GM23338 (cell line): Measurements from ENCODE around the gene SLC16A11. TPM values are rescaled to one million over a fixed set of nuclear protein-coding genes. Genes with fewer than 3 reads are reported as not detected.

Experiments
- ATAC-seq: fragments of 200-7000 bp; cut with Tn5 transposase; 3 replicates; pipeline ENCODE4 v1.9.1; 2020
- DNase-seq: peaks from one replicate; pipeline ENCODE4 v3.0.0-alpha.2; 2015; ENCODE audit warnings: low spot score
- H2AFZ ChIP-seq: fragments of 200-600 bp; sonication (generic); 2 replicates; pipeline ENCODE4 v1.8.0; 2016; ENCODE audit warnings: antibody characterized with exemption, mild to moderate bottlenecking, moderate library complexity
- H3F3A ChIP-seq: fragments of 200-600 bp; sonication (generic); replicated peaks from 2 replicates; pipeline ENCODE4 v1.8.0; 2017; ENCODE audit warnings: antibody characterized with exemption, mixed run types, low read depth
- H3K27ac ChIP-seq: fragments of 200-600 bp; sonication (generic); 2 replicates; pipeline ENCODE4 v1.6.1; 2016; ENCODE audit warnings: low read depth
- H3K27me3 ChIP-seq: fragments of 200-600 bp; sonication (generic); 2 replicates; pipeline ENCODE4 v1.8.0; 2016; ENCODE audit warnings: mild to moderate bottlenecking, mixed run types, moderate library complexity; ENCODE audit not compliant: insufficient read depth
- H3K36me3 ChIP-seq: fragments of 200-600 bp; sonication (generic); 2 replicates; pipeline ENCODE4 v1.8.0; 2016; ENCODE audit warnings: mild to moderate bottlenecking; ENCODE audit not compliant: insufficient read depth
- H3K4me1 ChIP-seq: fragments of 200-600 bp; sonication (generic); 2 replicates; pipeline ENCODE4 v1.8.0; 2016; ENCODE audit warnings: mild to moderate bottlenecking, moderate library complexity; ENCODE audit not compliant: insufficient read depth
- H3K4me2 ChIP-seq: fragments of 200-600 bp; sonication (generic); 2 replicates; pipeline ENCODE4 v1.7.1; 2017; ENCODE audit warnings: mixed run types
- H3K4me3 ChIP-seq: fragments of 200-600 bp; sonication (generic); 2 replicates; pipeline ENCODE4 v1.6.1; 2016; ENCODE audit warnings: mixed run types
- H3K79me2 ChIP-seq: fragments of 200-600 bp; sonication (generic); replicated peaks from 2 replicates; pipeline ENCODE4 v1.8.0; 2017; ENCODE audit warnings: mild to moderate bottlenecking; ENCODE audit not compliant: insufficient read depth
- H3K9me2 ChIP-seq: fragments of 200-600 bp; sonication (generic); 2 replicates; pipeline ENCODE4 v1.8.0; 2017; ENCODE audit not compliant: insufficient read depth
- H4K20me1 ChIP-seq: fragments of 200-600 bp; sonication (generic); replicated peaks from 2 replicates; pipeline ENCODE4 v1.8.0; 2017; ENCODE audit warnings: mild to moderate bottlenecking; ENCODE audit not compliant: insufficient read depth
- H3K27ac Mint-ChIP-seq: 2 replicates; pipeline ENCODE4 v1.8.0; 2020; ENCODE audit warnings: inconsistent platforms, mild to moderate bottlenecking, moderate library complexity, mixed read lengths
- H3K27me3 Mint-ChIP-seq: 3 replicates; pipeline ENCODE4 v1.8.0; 2022; ENCODE audit warnings: low read depth, mild to moderate bottlenecking, moderate library complexity, mixed read lengths, inconsistent platforms; ENCODE audit not compliant: insufficient read depth, poor library complexity
- H3K36me3 Mint-ChIP-seq: 3 replicates; pipeline ENCODE4 v1.8.0; 2021; ENCODE audit warnings: low read depth, mild to moderate bottlenecking, inconsistent platforms, moderate library complexity, mixed read lengths
- H3K4me1 Mint-ChIP-seq: 3 replicates; pipeline ENCODE4 v1.8.0; 2020; ENCODE audit warnings: mild to moderate bottlenecking, inconsistent platforms, mixed read lengths
- H3K4me3 Mint-ChIP-seq: 3 replicates; pipeline ENCODE4 v1.8.0; 2021; ENCODE audit warnings: moderate library complexity, mild to moderate bottlenecking, inconsistent platforms, mixed read lengths
- H3K9me3 Mint-ChIP-seq: 3 replicates; pipeline ENCODE4 v1.8.0; 2020; ENCODE audit warnings: moderate library complexity, mild to moderate bottlenecking, inconsistent platforms, mixed read lengths
- CREB1 ChIP-seq: fragments of 250-450 bp; sonication (Bioruptor Pico); IDR thresholded peaks from 2 replicates; pipeline ENCODE4 v1.5.0; 2020; ENCODE audit warnings: low read depth, mild to moderate bottlenecking, moderate library complexity
- CTCF ChIP-seq, 2 experiments: fragments of 200-600 bp in 1 of 2; sonication (generic) in 1 of 2; conservative IDR thresholded peaks; 2 replicates each; pipeline versions ENCODE4 v1.5.1 to v1.6.1; 2016 to 2017; ENCODE audit warnings: antibody characterized with exemption in 2 of 2, low read depth in 2 of 2, mild to moderate bottlenecking in 2 of 2, moderate library complexity in 1 of 2
- ETS1 ChIP-seq: IDR thresholded peaks from 2 replicates; pipeline ENCODE4 v1.6.1; 2016; ENCODE audit warnings: antibody characterized with exemption
- EZH2 ChIP-seq: fragments of 200-600 bp; sonication (generic); IDR thresholded peaks from one replicate; pipeline ENCODE4 v1.8.0; 2017; ENCODE audit warnings: antibody characterized with exemption, mild to moderate bottlenecking, low read depth; ENCODE audit not compliant: unreplicated experiment
- JUNB ChIP-seq: IDR thresholded peaks from one replicate; pipeline ENCODE4 v1.6.1; 2016; ENCODE audit warnings: antibody characterized with exemption; ENCODE audit not compliant: unreplicated experiment
- NANOG ChIP-seq: IDR thresholded peaks from 2 replicates; pipeline ENCODE4 v1.6.1; 2016; ENCODE audit warnings: antibody characterized with exemption, borderline replicate concordance
- REST ChIP-seq: IDR thresholded peaks from one replicate; pipeline ENCODE4 v1.6.1; 2018; ENCODE audit warnings: antibody characterized with exemption; ENCODE audit not compliant: unreplicated experiment
- STAT1 ChIP-seq: IDR thresholded peaks from one replicate; pipeline ENCODE4 v1.6.1; 2016; ENCODE audit warnings: antibody characterized with exemption; ENCODE audit not compliant: unreplicated experiment
- ZNF114 ChIP-seq: fragments of 250-450 bp; sonication (Bioruptor Pico); IDR thresholded peaks from 2 replicates; pipeline ENCODE4 v1.5.0; 2020; ENCODE audit warnings: mild to moderate bottlenecking, moderate library complexity
- ZNF331 ChIP-seq: fragments of 250-450 bp; sonication (Bioruptor Pico); IDR thresholded peaks from 2 replicates; pipeline ENCODE4 v1.5.0; 2020; ENCODE audit warnings: low read depth, mild to moderate bottlenecking, moderate library complexity
- polyA plus RNA-seq: library from polyadenylated mRNA; unstranded; fragments of >200 nt; fragmentation: Nextera tagmentation; extraction: Ambion mirVana; gene quantifications from 2 replicates; pipeline ENCODE4 v1.2.1, GENCODE V29; 2016
- total RNA-seq: library from RNA; depleted of rRNA; stranded (reverse); fragments of >200 nt; shearing (Covaris generic); gene quantifications from 2 replicates; pipeline ENCODE4 v1.2.3, GENCODE V29; 2014

SLC16A11 gene
- total and polyA plus RNA-seq, 2 experiments from 2014 or later: 0.42 to 0.68 TPM

- H3K4me1 Mint-ChIP-seq: no peaks in the 10 kb centered on the region; the same call in 2 of the 3 replicates
- Histone ChIP-seq H3K4me3 (no peak within 1 kb of the TSS), H3K9me2 (no peaks in the 10 kb centered on the region), H3K4me1 (no peaks in the 10 kb centered on the region), H2AFZ (peak within 1 kb of the TSS; percentile 10; the same call in 1 of the 2 replicates), H3K36me3 (no peaks in the 10 kb centered on the region), H3K27ac (no peak within 1 kb of the TSS), H3K4me2 (no peak within 1 kb of the TSS), H3K27me3 (no peaks in the 10 kb centered on the region), H3F3A (no peaks in the 10 kb centered on the region), H4K20me1 (no peaks in the 10 kb centered on the region), H3K79me2 (no peaks in the 10 kb centered on the region)
- no peak for ATAC-seq
- no peak within 1 kb of the TSS for H3K27ac Mint-ChIP-seq
- peaks cover 10% of the 10 kb centered on the region for H3K27me3 Mint-ChIP-seq
- no peak within 1 kb of the TSS for H3K4me3 Mint-ChIP-seq
- DNase-seq: no peak
- H3K9me3 Mint-ChIP-seq: no peaks in the 10 kb centered on the region; the same call in 2 of the 3 replicates
- TF ChIP-seq ZNF114 (CRISPR knock-in tag) (no peak), EZH2 (no peak), REST (no peak), CTCF (conservative IDR thresholded peaks at IDR 0.05; ENCODE audit: low read depth in 2 of 2) (no peak), ETS1 (no peak), NANOG (no peak), CREB1 (CRISPR knock-in tag) (no peak), STAT1 (no peak), JUNB (no peak), ZNF331 (CRISPR knock-in tag) (no peak)
- no peaks in the 10 kb centered on the region; the same call in 2 of the 3 replicates for H3K36me3 Mint-ChIP-seq
Measured at GRCh38 chr17:7079581-7080455, 35.9 kb upstream of the SLC16A11 start, which contains the start of gene CLEC10A. Gene CLEC10A (minus strand): TSS chr17:7080251. CDS start chr17:7078812, 1,439 bp downstream.
